ENCODE data around the gene C19orf38.
"Not testable (repeated sequence)": the region's sequence is repeated elsewhere in the genome, so short reads cannot be mapped to it uniquely, and the experiment has no call there.

Gene C19orf38

DNA sequence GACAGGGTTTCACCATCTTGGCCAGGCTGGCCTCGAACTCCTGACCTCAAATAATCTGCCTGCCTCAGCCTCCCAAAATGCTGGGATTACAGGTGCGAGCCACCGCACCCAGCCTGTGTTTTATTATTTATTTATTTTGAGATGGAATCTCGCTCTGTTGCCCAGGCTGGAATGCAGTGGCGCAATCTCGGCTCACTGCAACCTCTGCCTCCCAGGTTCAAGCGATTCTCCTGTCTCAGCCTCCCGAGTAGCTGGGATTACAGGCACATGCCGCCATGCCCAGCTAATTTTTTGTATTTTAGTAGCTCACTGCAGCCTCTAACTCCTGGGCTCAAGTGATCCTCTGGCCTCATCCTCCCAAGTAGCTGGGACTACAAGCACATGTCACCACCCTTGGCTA is 29.4 kb downstream of the C19orf38 start:
- DNase-seq: not testable (repeated sequence)

GRCh38 chr19:10878253-10878652 is 30.0 kb downstream of the C19orf38 start:
- no peak for DNase-seq

DNA sequence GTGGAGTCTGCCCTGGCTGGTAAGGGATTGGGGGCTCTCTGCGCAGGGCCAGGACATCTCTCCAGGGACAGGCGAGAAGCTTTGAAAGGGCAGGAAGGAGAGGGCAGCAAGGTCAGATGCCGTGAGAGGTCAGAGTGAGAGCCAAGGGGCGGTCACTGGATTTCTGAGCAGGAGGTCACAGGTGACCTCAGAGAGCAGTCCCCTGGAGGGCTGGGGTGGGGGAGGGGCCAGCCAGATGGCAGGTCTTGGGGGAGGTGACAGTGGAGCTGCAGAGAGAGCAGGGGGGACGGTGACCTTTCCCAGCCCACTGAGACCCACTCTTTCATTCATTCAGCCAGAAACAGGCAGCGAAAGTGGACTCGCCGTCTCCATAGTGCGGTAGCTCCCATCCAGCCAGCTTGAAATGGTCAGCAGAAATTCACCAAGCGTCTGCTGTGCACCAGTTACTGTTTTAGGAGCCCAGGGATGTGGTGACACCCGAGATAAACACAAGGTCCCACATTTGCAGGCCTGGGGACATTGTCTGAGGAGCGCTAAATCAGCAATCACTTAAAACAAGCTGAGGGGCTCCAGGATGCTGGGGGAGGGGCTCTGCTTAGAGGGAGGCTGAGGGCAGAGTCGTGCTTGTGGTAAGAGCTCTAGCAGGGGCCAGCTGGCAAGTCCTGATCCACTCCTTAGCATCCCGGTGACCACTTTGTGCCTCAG is 33.3 kb downstream of the C19orf38 start:
- no peak for DNase-seq

DNA sequence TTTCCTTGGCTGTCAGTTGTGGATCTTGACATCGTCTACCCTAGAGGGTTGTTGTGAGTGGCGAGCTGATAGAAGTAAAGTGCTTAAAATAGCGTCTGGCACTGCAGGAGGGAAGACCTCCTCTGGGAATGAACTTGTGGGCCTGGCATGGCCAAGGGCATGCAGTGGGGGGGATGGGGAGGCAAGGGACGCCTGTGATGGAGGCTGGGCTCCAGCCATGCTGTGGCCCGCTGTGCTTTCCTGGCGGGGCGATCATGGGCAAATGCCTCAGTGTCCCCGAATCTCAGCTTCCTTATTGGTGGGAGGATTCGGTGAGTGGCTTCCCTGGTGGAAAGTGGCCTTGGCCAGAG is 33.9 kb downstream of the C19orf38 start:
- no peak for DNase-seq

GRCh38 chr19:10884274-10884673 is 36.1 kb downstream of the C19orf38 start:
- no peak for DNase-seq

GRCh38 chr19:10885201-10886169 is 37.3 kb downstream of the C19orf38 start:
- no peak for DNase-seq

- DNase-seq: no peak
These were observed 39.6 kb downstream of the C19orf38 start for GRCh38 chr19:10887616-10888367.

- DNase-seq: no peak
These were observed 40.2 kb downstream of the C19orf38 start for GRCh38 chr19:10888421-10888866.

DNA sequence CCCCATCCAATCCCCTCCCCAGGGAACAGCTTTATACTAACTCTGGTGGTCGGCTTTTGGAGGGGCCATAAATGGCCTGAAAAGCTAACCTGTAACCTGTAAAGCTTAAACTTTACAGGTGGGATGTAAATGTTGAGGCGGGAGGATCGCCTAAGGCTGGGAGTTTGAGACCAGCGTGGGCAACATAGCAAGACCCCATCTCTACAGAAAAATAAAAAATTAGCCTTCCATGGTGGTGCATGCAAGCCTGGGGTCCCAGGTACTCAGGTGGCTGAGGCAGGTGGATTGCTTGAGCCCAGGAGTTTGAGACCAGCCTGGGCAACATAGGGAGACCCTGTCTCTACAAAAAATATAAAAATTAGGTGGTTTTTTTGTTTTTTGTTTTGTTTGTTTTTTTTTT is 41.7 kb downstream of the C19orf38 start:
- no peak for DNase-seq

DNA sequence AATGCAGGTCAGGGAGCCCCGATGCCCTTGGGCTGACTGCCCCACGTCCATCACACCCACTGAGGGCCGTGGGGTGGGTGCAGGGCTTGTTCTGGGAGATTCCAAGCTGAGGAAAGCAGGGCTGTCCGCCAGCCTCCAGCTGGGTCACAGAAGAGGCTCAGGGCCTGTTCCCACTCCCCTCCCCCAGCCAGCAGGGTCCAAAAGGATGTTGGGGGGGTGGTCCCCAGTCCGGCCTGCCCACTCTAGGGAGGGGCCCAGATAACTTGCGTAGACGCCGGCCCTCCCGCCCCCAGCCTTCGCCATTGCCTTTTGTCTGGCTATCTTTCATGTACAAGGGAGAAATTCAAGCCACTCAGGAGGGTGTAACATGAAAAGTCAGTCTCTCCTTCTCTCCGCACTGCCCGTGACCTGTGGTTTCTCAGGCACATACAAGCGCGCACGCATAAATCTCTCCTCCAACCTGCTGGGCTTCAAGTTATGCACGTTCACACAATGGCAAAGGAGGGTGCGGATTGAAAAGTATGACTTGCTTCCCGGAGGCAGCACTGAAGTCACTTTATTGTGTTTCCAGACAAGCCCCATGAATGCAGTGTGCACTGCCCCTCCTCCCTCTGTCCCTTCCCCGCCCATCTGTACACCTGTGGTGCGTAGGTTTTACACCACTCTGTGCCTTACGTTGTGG is 43.3 kb downstream of the C19orf38 start:
- DNase-seq: no peak

- DNase-seq: no peak
These were observed 44.0 kb downstream of the C19orf38 start for GRCh38 chr19:10892256-10892655.

- DNase-seq: no peak
These were observed 46.6 kb downstream of the C19orf38 start for GRCh38 chr19:10894911-10895213.

- no peak for DNase-seq
These were observed 47.1 kb downstream of the C19orf38 start for GRCh38 chr19:10895363-10895762.

- no peak for DNase-seq
These were observed 47.7 kb downstream of the C19orf38 start for GRCh38 chr19:10895920-10896319.

- DNase-seq: no peak
These were observed 48.8 kb downstream of the C19orf38 start for GRCh38 chr19:10896851-10897526.

- DNase-seq: no peak
These were observed 50.4 kb downstream of the C19orf38 start for GRCh38 chr19:10898633-10899032.

GRCh38 chr19:10899151-10899653 is 51.0 kb downstream of the C19orf38 start:
- no peak for DNase-seq

DNA sequence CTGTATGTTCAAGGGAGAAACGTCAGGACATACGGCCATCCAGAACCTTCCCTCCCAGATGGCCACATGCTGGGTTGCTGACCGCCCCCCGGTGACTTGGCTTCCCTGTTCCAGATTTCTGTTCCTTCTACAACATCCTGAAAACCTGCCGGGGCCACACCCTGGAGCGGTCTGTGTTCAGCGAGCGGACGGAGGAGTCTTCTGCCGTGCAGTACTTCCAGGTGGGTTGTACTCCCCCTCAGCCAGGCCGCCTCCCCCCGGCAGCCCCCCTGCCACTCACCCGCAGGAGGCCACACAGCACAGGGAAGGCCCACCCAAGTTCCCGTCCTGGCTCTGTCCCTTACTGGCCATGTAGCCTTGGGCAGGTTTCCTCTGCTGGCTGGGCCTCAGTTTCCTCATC is 59.7 kb downstream of the C19orf38 start:
- no peak for DNase-seq

DNA sequence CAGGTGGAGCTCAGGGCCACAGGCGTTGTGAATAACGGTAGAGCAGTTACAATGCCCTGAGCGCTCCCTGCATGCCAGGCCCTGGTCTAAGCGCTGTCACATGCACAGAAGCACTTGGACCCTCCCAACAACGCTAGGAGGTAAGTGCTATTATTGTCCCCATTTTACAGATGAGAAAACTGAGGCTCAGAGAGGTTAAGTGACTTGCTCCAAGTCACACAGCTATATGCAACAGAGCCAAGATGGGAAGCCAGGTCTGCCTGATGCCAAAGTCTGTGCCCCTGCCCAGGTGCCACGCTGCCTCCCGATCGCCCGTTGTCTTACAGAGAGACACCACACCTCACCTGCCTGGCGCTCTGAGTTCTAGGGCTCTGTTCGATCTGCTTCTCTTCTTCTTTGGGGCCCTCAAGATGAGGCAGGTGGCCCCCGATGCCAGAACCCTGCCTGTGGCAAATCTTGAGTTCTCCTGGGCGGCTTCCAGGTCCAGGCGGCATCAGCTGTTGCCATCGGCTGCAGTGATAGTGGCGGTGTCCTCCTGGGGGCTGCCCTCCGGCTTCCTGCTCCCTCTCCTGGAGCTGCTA is 60.3 kb downstream of the C19orf38 start:
- DNase-seq: no peak

DNA sequence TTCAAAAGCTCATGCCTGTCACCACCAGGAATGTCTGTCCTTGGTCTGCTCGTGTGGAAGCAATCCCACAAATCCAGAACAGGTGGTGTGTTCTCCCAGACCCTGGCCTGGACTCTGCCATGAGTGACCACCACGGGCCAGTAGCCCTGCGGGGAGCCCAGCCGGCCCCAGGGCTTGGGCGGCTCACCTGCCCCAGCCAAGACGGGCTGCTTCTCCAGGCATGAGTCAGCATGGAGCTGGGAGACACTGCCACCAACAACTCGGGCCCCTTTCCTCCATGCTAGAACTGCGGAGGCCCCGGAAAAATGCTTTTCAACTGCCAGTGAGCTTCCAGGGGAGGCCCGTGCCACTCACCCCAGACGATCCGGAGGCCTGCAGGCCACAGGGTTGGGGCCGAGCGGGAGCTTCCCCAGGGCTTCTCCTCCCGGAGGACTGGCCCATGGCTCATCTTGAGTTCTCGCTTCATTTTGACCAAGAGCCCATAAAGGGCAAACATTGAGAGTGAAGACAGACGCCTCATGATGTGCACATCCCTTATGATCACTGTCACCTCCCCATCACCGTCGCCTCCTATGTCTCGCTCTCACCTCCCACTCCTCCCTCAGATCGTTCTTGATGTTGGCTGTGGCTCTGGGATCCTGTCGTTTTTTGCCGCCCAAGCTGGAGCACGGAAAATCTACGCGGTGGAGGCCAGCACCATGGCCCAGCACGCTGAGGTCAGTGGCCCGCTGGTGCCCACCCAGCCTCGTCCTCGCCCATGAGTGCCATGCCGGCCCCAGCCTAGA is 63.6 kb downstream of the C19orf38 start:
- no peak for DNase-seq

DNA sequence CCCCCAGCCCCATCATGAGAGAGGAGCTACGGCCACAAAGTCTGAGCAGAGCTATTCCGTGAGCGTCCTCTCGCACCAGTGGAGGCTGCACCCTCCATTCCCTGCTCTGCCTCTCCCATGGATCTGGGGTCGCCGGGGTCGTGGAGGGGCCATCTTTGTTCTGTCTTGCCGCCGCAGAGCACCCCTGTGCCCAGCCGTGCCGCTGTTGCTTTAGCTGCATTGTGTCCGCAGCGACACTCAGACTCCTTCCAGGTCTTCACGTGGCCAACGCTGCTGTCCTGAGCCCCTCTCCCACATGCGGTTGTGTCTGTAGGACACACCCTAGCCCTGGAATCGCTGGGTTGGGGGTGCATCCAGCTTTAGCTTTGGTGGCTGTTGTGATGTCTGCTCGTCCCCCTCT is 64.4 kb downstream of the C19orf38 start:
- DNase-seq: no peak

All from activated CD4-positive, CD25-positive, alpha-beta regulatory T cell (primary cell).